ENCODE results near the gene CYTL1.
"Not testable (repeated sequence)": the region's sequence is repeated elsewhere in the genome, so short reads cannot be mapped to it uniquely, and the experiment has no call there.

CYTL1 gene

GRCh38 chr4:5019274-5019673 is at the start of gene CYTL1:
Gene CYTL1 (minus strand): TSS chr4:5019458. CDS start chr4:5019445, 13 bp downstream.
- Mint-ChIP-seq H3K27me3 (ENCODE audit: low read depth) (peaks cover 3% of the 10 kb centered on the region), H3K9me3 (no peaks in the 10 kb centered on the region), H3K27ac (no peak within 1 kb of the TSS), H3K4me1 (ENCODE audit: low read depth) (no peaks in the 10 kb centered on the region), H3K4me3 (no peak within 1 kb of the TSS), H3K36me3 (ENCODE audit: low read depth) (no peaks in the 10 kb centered on the region)

DNA sequence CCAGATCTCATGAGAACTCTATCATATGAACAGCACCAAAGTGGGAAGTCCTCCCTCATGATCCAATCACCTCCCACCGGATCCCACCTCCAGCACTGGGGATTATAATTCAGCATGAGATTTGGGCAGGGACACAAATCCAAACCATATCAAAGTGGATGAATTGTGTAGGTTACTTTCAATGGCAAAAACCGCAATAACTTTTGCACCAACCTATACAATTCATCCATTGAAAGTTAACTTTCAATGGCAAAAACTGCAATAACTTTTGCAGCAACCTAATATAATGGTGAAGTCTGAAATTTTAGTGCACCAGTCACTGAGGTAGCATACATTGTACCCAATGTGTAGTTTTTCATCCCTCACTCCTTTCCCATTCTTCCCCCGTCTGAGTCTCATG is 48.6 kb upstream of the CYTL1 start:
- Mint-ChIP-seq H3K4me3 (no peak overlapping the region), H3K9me3 (peaks cover 14% of the 10 kb centered on the region), H3K27me3 (ENCODE audit: low read depth) (no peaks in the 10 kb centered on the region), H3K4me1 (ENCODE audit: low read depth) (no peaks in the 10 kb centered on the region), H3K36me3 (ENCODE audit: low read depth) (no peaks in the 10 kb centered on the region), H3K27ac (no peak overlapping the region)

- not testable (repeated sequence) for H3K4me1 Mint-ChIP-seq (ENCODE audit: low read depth); H3K27me3 Mint-ChIP-seq (ENCODE audit: low read depth); H3K36me3 Mint-ChIP-seq (ENCODE audit: low read depth); H3K27ac Mint-ChIP-seq; H3K4me3 Mint-ChIP-seq
- H3K9me3 Mint-ChIP-seq: peaks cover 14% of the 10 kb centered on the region
Observed at GRCh38 chr4:5066968-5067367, 47.7 kb upstream of the CYTL1 start.

- Mint-ChIP-seq H3K27ac (no peak overlapping the region), H3K4me3 (no peak overlapping the region), H3K9me3 (peaks cover 14% of the 10 kb centered on the region), H3K27me3 (ENCODE audit: low read depth) (no peaks in the 10 kb centered on the region), H3K36me3 (ENCODE audit: low read depth) (no peaks in the 10 kb centered on the region), H3K4me1 (ENCODE audit: low read depth) (no peaks in the 10 kb centered on the region)
Observed at GRCh38 chr4:5066101-5066500, 46.8 kb upstream of the CYTL1 start.

- Mint-ChIP-seq H3K4me1 (ENCODE audit: low read depth) (peaks cover 3% of the 10 kb centered on the region), H3K27me3 (ENCODE audit: low read depth) (peaks cover 27% of the 10 kb centered on the region), H3K4me3 (no peak overlapping the region), H3K9me3 (no peaks in the 10 kb centered on the region), H3K27ac (no peak overlapping the region), H3K36me3 (ENCODE audit: low read depth) (no peaks in the 10 kb centered on the region)
Observed at GRCh38 chr4:5055411-5055810, 36.2 kb upstream of the CYTL1 start.

- H3K36me3 Mint-ChIP-seq (ENCODE audit: low read depth): no peaks in the 10 kb centered on the region
- no peak overlapping the region for H3K27ac Mint-ChIP-seq
- peaks cover 34% of the 10 kb centered on the region for H3K27me3 Mint-ChIP-seq (ENCODE audit: low read depth)
- H3K9me3 Mint-ChIP-seq: no peaks in the 10 kb centered on the region
- no peak overlapping the region for H3K4me3 Mint-ChIP-seq
- peaks cover 3% of the 10 kb centered on the region for H3K4me1 Mint-ChIP-seq (ENCODE audit: low read depth)
Observed at GRCh38 chr4:5054532-5054931, 35.3 kb upstream of the CYTL1 start.

DNA sequence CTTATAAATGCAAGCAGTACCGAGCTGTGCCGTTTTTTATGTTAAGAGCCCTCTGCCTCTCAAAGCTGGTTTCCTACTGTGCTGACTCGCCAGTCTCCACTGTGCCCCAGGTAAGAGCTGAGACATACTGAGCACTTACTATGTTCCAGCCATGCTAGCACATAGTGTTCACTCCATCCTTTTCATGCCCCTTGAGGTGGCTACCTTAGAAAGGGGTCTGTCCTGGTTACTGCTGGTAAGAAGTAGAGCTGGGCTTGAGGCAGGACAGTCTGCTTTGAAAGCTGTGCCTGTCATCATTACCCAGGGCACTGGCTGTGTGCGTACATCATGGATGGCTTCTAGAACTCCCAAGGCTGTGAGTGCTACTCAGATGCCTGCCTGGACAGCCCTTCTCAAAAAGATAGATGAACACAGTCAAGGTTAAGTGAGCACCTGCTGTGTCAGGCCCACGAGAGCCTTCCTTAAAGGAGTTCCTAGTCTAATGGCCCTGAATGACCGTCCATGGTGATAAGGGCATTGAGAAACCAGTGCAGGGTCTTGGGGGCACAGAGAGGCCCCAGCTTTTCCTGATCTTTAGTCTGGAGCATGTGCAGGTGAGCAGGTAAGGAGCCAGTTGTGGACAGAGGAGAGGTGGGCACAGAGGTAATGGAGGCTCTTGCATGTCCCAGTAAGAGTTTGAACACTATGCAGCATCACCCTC is 33.6 kb upstream of the CYTL1 start:
- Mint-ChIP-seq H3K4me3 (no peak overlapping the region), H3K9me3 (no peaks in the 10 kb centered on the region), H3K27me3 (ENCODE audit: low read depth) (peaks cover 39% of the 10 kb centered on the region), H3K27ac (no peak overlapping the region), H3K36me3 (ENCODE audit: low read depth) (no peaks in the 10 kb centered on the region), H3K4me1 (ENCODE audit: low read depth) (peaks cover 3% of the 10 kb centered on the region)

DNA sequence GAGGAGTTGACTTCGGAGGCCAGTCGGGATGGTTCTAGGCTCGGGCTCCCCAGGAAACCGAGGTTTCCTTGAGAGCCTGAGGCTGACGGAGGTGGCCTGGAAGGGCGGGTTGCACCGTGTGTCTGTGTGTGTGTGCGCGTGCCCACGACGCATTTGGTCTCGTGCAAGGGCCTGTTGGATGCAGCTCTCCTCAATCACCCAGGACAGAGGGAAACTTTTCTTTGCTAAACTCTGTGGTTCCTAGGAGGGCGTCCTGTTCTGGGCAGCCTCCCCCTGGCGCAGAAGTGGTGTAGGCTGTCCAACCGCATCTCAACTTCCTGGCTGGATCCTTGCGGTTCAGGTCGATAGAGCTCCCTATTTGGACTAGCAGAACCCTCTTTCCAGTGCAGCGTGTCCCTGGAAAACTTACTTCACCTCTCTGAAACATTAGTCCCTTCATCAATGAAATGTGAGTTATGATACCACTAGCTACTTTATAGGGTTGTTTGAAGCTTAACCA is 33.0 kb upstream of the CYTL1 start:
- H3K4me3 Mint-ChIP-seq: no peak overlapping the region
- H3K27me3 Mint-ChIP-seq (ENCODE audit: low read depth): peaks cover 39% of the 10 kb centered on the region
- H3K4me1 Mint-ChIP-seq (ENCODE audit: low read depth): peaks cover 3% of the 10 kb centered on the region
- no peaks in the 10 kb centered on the region for H3K9me3 Mint-ChIP-seq
- H3K36me3 Mint-ChIP-seq (ENCODE audit: low read depth): no peaks in the 10 kb centered on the region
- no peak overlapping the region for H3K27ac Mint-ChIP-seq

DNA sequence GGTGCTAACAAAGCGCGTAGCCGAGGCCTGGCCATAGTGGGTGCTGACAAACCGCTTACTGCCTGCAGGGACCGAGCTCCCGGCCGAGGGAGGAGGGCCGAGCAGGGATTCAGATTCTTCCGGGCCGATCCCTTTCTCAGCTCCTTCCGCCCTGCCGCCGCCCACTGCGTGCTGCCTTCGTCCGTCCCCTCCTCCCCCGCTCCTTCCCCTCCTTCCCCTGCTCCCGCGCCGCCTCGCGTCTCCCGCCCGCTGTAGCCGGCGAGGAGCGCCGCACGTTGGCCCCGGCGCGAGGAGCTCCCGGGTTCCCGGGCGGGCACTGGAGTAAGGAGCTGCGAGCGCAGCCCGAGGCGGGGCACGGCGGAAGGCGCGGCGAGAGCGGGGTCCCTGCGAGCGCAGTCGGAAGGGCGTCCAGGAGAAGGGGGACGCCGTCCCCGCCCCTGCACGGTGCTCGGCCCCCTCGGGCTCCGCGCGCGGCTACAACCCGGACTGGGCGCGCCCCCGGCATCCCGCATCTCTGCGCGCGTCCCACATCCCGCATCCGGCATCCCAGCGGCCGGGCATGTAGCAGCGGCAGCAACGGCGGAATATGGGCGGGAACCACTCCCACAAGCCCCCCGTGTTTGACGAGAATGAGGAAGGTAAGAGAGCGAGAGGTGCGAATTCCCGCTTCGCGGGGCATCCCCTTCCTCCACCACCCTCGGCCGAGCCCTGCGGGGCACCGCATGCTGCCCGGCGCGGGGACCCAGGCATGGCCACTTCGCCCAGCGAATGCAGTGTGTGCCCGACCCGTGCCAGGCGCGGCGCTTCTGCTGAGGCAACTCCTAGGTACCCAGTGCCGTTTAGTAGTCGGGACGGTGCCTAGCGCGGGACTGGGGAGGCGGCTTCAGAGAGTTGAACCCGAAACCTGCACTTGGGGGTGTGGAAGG is 32.3 kb upstream of the CYTL1 start, which contains the start of gene STK32B:
Gene STK32B (plus strand): TSS at position 203 of the 926 bp plus-strand sequence.
- Mint-ChIP-seq H3K9me3 (no peaks in the 10 kb centered on the region), H3K4me1 (ENCODE audit: low read depth) (peaks cover 3% of the 10 kb centered on the region), H3K27me3 (ENCODE audit: low read depth) (peaks cover 42% of the 10 kb centered on the region), H3K36me3 (ENCODE audit: low read depth) (no peaks in the 10 kb centered on the region), H3K27ac (no peak within 1 kb of the TSS), H3K4me3 (peak within 1 kb of the TSS; percentile 48)

- no peak overlapping the region for H3K27ac Mint-ChIP-seq
- H3K4me3 Mint-ChIP-seq: peak overlapping the region; percentile 48
- H3K9me3 Mint-ChIP-seq: no peaks in the 10 kb centered on the region
- peaks cover 42% of the 10 kb centered on the region for H3K27me3 Mint-ChIP-seq (ENCODE audit: low read depth)
- peaks cover 3% of the 10 kb centered on the region for H3K4me1 Mint-ChIP-seq (ENCODE audit: low read depth)
- H3K36me3 Mint-ChIP-seq (ENCODE audit: low read depth): no peaks in the 10 kb centered on the region
Observed at GRCh38 chr4:5050520-5051277, 31.4 kb upstream of the CYTL1 start.

DNA sequence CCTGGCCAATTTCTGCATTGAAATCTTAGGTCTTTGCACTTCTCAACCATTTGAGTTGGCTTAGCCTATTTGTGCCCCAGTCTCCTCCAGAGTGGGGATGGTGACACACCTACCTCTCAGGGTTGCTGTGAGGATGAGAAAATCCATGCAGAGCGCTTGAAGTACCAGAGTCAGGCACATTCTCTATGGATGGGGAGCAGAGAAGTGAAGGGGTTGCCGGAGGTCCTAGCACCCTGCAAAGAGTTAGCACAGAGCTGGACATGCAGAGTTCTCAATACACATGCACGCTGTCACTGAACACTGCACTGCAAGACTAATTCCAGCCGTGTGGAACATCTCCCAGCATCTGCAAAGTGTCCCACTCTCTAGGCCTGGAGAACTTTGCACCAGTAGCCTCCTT is 29.5 kb upstream of the CYTL1 start:
- no peak overlapping the region for H3K27ac Mint-ChIP-seq
- H3K36me3 Mint-ChIP-seq (ENCODE audit: low read depth): no peaks in the 10 kb centered on the region
- peaks cover 3% of the 10 kb centered on the region for H3K4me1 Mint-ChIP-seq (ENCODE audit: low read depth)
- H3K4me3 Mint-ChIP-seq: no peak overlapping the region
- H3K9me3 Mint-ChIP-seq: no peaks in the 10 kb centered on the region
- H3K27me3 Mint-ChIP-seq (ENCODE audit: low read depth): peaks cover 42% of the 10 kb centered on the region

DNA sequence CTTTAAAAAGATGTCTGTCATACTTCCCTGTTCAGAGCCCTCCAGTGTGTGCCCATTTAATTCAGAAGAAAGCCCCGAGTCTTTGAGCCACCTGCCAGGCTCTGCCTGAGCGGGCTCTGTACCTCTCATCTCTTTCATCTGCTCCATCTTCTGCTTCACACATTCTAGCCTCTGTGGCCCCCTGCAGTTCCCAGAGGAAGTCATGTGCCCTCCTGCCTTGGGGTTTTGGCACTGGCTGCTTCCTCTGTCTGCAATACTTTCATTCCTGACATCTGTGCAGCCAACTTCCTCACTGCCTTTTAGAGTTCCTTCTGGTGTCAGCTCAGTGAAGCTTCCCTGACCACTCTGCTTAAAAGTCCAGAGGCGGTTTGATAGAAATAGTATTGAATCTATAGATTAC is 25.8 kb upstream of the CYTL1 start:
- Mint-ChIP-seq H3K4me1 (ENCODE audit: low read depth) (no peaks in the 10 kb centered on the region), H3K9me3 (no peaks in the 10 kb centered on the region), H3K36me3 (ENCODE audit: low read depth) (no peaks in the 10 kb centered on the region), H3K4me3 (no peak overlapping the region), H3K27ac (no peak overlapping the region), H3K27me3 (ENCODE audit: low read depth) (peaks cover 12% of the 10 kb centered on the region)

DNA sequence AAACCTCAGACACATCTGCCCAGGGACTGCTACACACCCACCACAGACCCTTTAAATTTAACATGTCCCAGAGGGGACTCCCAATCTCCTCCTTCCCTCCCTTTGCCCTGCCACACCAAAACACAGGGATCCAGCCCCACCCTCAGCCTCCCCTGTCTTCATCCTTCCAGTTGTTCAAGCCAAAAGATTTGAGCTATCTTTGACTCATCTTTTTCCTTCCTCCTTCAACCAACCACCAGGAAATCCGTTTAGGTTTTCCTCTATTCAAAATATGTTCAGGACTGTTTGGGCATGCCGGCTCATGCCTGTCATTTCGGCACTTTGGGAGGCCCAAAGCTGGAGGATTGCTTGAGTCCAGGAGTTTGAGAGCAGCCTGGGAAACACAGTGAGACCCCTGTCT is 25.1 kb upstream of the CYTL1 start:
- Mint-ChIP-seq H3K27me3 (ENCODE audit: low read depth) (peaks cover 7% of the 10 kb centered on the region), H3K27ac (no peak overlapping the region), H3K36me3 (ENCODE audit: low read depth) (no peaks in the 10 kb centered on the region), H3K4me1 (ENCODE audit: low read depth) (no peaks in the 10 kb centered on the region), H3K4me3 (no peak overlapping the region), H3K9me3 (no peaks in the 10 kb centered on the region)

DNA sequence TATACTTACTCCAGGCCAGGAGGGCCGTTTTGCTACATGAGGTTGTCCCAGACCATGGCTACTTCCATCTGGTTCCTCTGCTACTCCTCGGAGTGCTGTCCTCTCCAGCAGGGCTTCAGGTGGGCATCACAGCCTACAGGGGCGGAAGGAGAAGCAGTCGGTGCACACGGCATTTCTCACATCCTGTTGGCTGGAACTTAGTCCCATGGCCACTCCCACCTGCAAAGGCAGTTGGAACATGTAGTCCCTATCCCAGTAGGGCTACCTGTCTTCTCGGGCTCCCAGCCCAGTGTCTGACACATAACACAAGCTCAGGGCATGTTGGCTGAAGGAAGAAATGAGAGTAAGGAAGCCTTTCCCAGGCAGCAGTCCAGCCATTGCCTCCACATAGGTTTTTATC is 24.3 kb upstream of the CYTL1 start:
- no peaks in the 10 kb centered on the region for H3K9me3 Mint-ChIP-seq
- H3K36me3 Mint-ChIP-seq (ENCODE audit: low read depth): no peaks in the 10 kb centered on the region
- no peak overlapping the region for H3K27ac Mint-ChIP-seq
- H3K4me3 Mint-ChIP-seq: no peak overlapping the region
- peaks cover 3% of the 10 kb centered on the region for H3K27me3 Mint-ChIP-seq (ENCODE audit: low read depth)
- H3K4me1 Mint-ChIP-seq (ENCODE audit: low read depth): no peaks in the 10 kb centered on the region

Data from T-helper 1 cell treated with Interleukin-12 subunit alpha and Interleukin-12 subunit beta and Interleukin-4 antibody, amounts not matched to agents 30 μg/mL and 1 μg/mL, for 36 hours (primary cell).